GM12878 (cell line): ENCODE results near the gene OTOGL. TPM values are rescaled to one million over a fixed set of nuclear protein-coding genes. Genes with fewer than 3 reads are reported as not detected.

Experiments
- ATAC-seq: fragments of 200-7000 bp; cut with Tn5 transposase; 3 replicates; pipeline ENCODE4 v1.9.1; 2020; ENCODE audit warnings: mild to moderate bottlenecking, moderate library complexity
- BruUV-seq: library from RNA; stranded (reverse); fragments of 400-500 nt; replicated peaks from 2 replicates; lab custom pipeline; 2021; lab: Mats Ljungman, UMichigan
- CTCF ChIA-PET: fragments of 300-600 bp; sonication (Branson Sonifier 250); formaldehyde crosslinking; extraction: SDS; loops from one replicate; lab custom pipeline; 2021; ENCODE audit warnings: inconsistent platforms; lab: Yijun Ruan, JAX
- POLR2A ChIA-PET: fragments of 350-600 bp; formaldehyde crosslinking; extraction: SDS; loops from one replicate; lab custom pipeline; 2021; ENCODE audit warnings: inconsistent platforms; lab: Charles Lee
- RAD21 ChIA-PET: fragments of 300-600 bp; sonication (Branson Sonifier 250); formaldehyde crosslinking; loops from one replicate; lab custom pipeline; 2023; ENCODE audit warnings: antibody characterized with exemption; ENCODE audit not compliant: unreplicated experiment; lab: Charles Lee
- SMC1A ChIA-PET: fragments of 300-600 bp; sonication (Branson Sonifier 250); formaldehyde crosslinking; loops from one replicate; lab custom pipeline; 2023; ENCODE audit not compliant: unreplicated experiment, uncharacterized antibody; lab: Charles Lee
- DNase-seq: peaks from one replicate; pipeline ENCODE4 v3.0.0-alpha.2; 2011; ENCODE audit warnings: low read depth, low spot score
- FAIRE-seq: peaks from 3 replicates; lab custom pipeline; 2011; peaks lifted over from hg19 to GRCh38; lab: Jason Lieb, UNC
- H2AFZ ChIP-seq: 2 replicates; pipeline ENCODE4 v1.6.0; 2011; ENCODE audit warnings: low read depth, low read length, control low read depth; ENCODE audit not compliant: control insufficient read depth
- H3K27ac ChIP-seq: 2 replicates; pipeline ENCODE4 v1.5.1; 2011; ENCODE audit warnings: control low read depth; ENCODE audit not compliant: control insufficient read depth, insufficient read depth
- H3K27me3 ChIP-seq, 2 experiments: replicated peaks in 1 of 2; 2 replicates each; pipeline versions ENCODE4 v1.6.0 to v1.6.1; 2011; ENCODE audit warnings: low read length in 1 of 2; ENCODE audit not compliant: control insufficient read depth in 2 of 2, insufficient read depth in 2 of 2
- H3K36me3 ChIP-seq, 2 experiments: 2 replicates each; pipeline ENCODE4 v1.5.1; 2011; ENCODE audit warnings: low read length in 1 of 2; ENCODE audit not compliant: control insufficient read depth in 2 of 2, insufficient read depth in 2 of 2
- H3K4me1 ChIP-seq: 2 replicates; pipeline ENCODE4 v1.6.1; 2011; ENCODE audit warnings: mild to moderate bottlenecking, low read length, moderate library complexity, mixed read lengths; ENCODE audit not compliant: control insufficient read depth, insufficient read depth
- H3K4me2 ChIP-seq: 2 replicates; pipeline ENCODE4 v1.6.0; 2011; ENCODE audit warnings: control low read depth; ENCODE audit not compliant: control insufficient read depth, insufficient read depth
- H3K4me3 ChIP-seq: fragments of 200-600 bp; sonication (generic); 2 replicates; pipeline ENCODE4 v1.5.1; 2016
- H3K79me2 ChIP-seq: 2 replicates; pipeline ENCODE4 v1.6.0; 2011; ENCODE audit warnings: low read length; ENCODE audit not compliant: control insufficient read depth, insufficient read depth
- H3K9ac ChIP-seq: 2 replicates; pipeline ENCODE4 v1.8.0; 2011; ENCODE audit warnings: low read length, control low read depth, mixed read lengths; ENCODE audit not compliant: control insufficient read depth, insufficient read depth
- H3K9me3 ChIP-seq: replicated peaks from 3 replicates; pipeline ENCODE4 v1.5.1; 2011; ENCODE audit warnings: mild to moderate bottlenecking, low read length; ENCODE audit not compliant: control insufficient read depth, insufficient read depth
- H4K20me1 ChIP-seq: 2 replicates; pipeline ENCODE4 v1.6.0; 2011; ENCODE audit not compliant: control insufficient read depth, insufficient read depth
- CBFB ChIP-seq: IDR thresholded peaks from 2 replicates; pipeline ENCODE4 v1.6.1; 2016; ENCODE audit warnings: antibody characterized with exemption, low read depth
- CBX3 ChIP-seq: fragments of 200-600 bp; sonication (generic); IDR thresholded peaks from 2 replicates; pipeline ENCODE4 v1.6.1; 2016; ENCODE audit warnings: low read depth, borderline replicate concordance
- EP300 ChIP-seq, 2 experiments: fragments of 150-350 bp in 1 of 2; IDR thresholded peaks; 2 replicates each; pipeline ENCODE4 v1.6.1; 2011 to 2012; ENCODE audit warnings: low read depth in 2 of 2, low read length in 2 of 2, borderline replicate concordance in 1 of 2, improper control_type of control experiment in 1 of 2, inconsistent platforms in 1 of 2; ENCODE audit not compliant: control insufficient read depth in 1 of 2
- EZH2 ChIP-seq: IDR thresholded peaks from 2 replicates; pipeline ENCODE4 v1.6.1; 2012; ENCODE audit warnings: low read depth, mild to moderate bottlenecking, control low read depth, inconsistent platforms, low read length, borderline replicate concordance; ENCODE audit not compliant: control insufficient read depth
- GATAD2B ChIP-seq: fragments of 450-650 bp; conservative IDR thresholded peaks from 2 replicates; pipeline ENCODE4 v1.6.1; 2017; ENCODE audit warnings: low read depth, mild to moderate bottlenecking, moderate library complexity
- JUNB ChIP-seq: IDR thresholded peaks from 2 replicates; pipeline ENCODE4 v1.6.1; 2016; ENCODE audit warnings: antibody characterized with exemption, mild to moderate bottlenecking
- JUND ChIP-seq: IDR thresholded peaks from 2 replicates; pipeline ENCODE4 v1.6.1; 2012; ENCODE audit warnings: low read depth, mild to moderate bottlenecking, low read length, improper control_type of control experiment, moderate library complexity
- KDM1A ChIP-seq: fragments of 200-600 bp; sonication (generic); IDR thresholded peaks from 2 replicates; pipeline ENCODE4 v1.6.1; 2016; ENCODE audit warnings: borderline replicate concordance
- NFIC ChIP-seq: IDR thresholded peaks from 2 replicates; pipeline ENCODE4 v1.6.1; 2012; ENCODE audit warnings: low read depth, mild to moderate bottlenecking, inconsistent platforms, low read length, moderate library complexity
- NRF1 ChIP-seq: conservative IDR thresholded peaks from 2 replicates; pipeline ENCODE4 v1.6.1; 2011; ENCODE audit warnings: mild to moderate bottlenecking, low read depth, low read length, improper control_type of control experiment
- PAX5 ChIP-seq: IDR thresholded peaks from 2 replicates; pipeline ENCODE4 v1.6.1; 2011; ENCODE audit warnings: low read depth, low read length, borderline replicate concordance
- POLR2AphosphoS2 ChIP-seq: IDR thresholded peaks from 2 replicates; pipeline ENCODE4 v1.6.1; 2011; ENCODE audit warnings: low read depth, mild to moderate bottlenecking, low read length, improper control_type of control experiment, moderate library complexity
- RFX5 ChIP-seq: IDR thresholded peaks from 2 replicates; pipeline ENCODE4 v1.6.1; 2011; ENCODE audit warnings: low read depth, low read length, improper control_type of control experiment
- RUNX3 ChIP-seq: IDR thresholded peaks from 2 replicates; pipeline ENCODE4 v1.6.1; 2012; ENCODE audit warnings: low read length, inconsistent platforms
- SRF ChIP-seq, 2 experiments: IDR thresholded peaks; 2 replicates each; pipeline ENCODE4 v1.6.1; 2011; ENCODE audit warnings: low read depth in 2 of 2, low read length in 2 of 2, mild to moderate bottlenecking in 1 of 2, moderate library complexity in 1 of 2
- TAF1 ChIP-seq: IDR thresholded peaks from 2 replicates; pipeline ENCODE4 v1.6.1; 2011; ENCODE audit warnings: mild to moderate bottlenecking, low read depth, low read length, borderline replicate concordance
- TARDBP ChIP-seq: IDR thresholded peaks from 2 replicates; pipeline ENCODE4 v1.6.1; 2016; ENCODE audit warnings: borderline replicate concordance
- ZZZ3 ChIP-seq: IDR thresholded peaks from 2 replicates; pipeline ENCODE4 v1.6.1; 2011; ENCODE audit warnings: low read depth; ENCODE audit not compliant: control insufficient read depth, insufficient read length
- WGBS: methylation state at CpG from one replicate; pipeline ENCODE4 v1.1.6; 2016; ENCODE audit warnings: low lambda C conversion rate; ENCODE audit not compliant: insufficient replicate concordance, insufficient coverage; ENCODE audit errors: missing lambda C conversion rate; 5-methylcytosine and 5-hydroxymethylcytosine counted together
- in situ Hi-C: fragments of 300-500 bp; cut with MboI; formaldehyde crosslinking; loops from 9 replicates; pipeline ENCODE4 v1.14.3; 2018; ENCODE audit warnings: mixed read lengths
- intact Hi-C: fragments of 100-400 bp; cut with micrococcal nuclease; formaldehyde crosslinking; loops from one replicate; pipeline ENCODE4 v1.14.2; 2022; ENCODE audit not compliant: unreplicated experiment
- polyA plus RNA-seq, 11 experiments: library from polyadenylated mRNA; depleted of rRNA in 4 of 11; unstranded in 6 of 11; stranded (reverse) in 5 of 11; fragments of >200 nt; fragmentation: Nextera tagmentation in 4 of 11; fragmentation: Illumina TruSeq in 1 of 11; extraction: Ambion mirVana in 4 of 11; extraction: Trizol in 1 of 11; gene quantifications; 1 replicate in 1 of 11; 2 replicates in 10 of 11; pipeline versions ENCODE4 v1.2.1 to v1.2.3, GENCODE V29; 2011 to 2016; ENCODE audit warnings: inconsistent platforms in 2 of 11, missing spikeins in 2 of 11, low read depth in 1 of 11
- total RNA-seq, 4 experiments: library from RNA; depleted of rRNA in 3 of 4; stranded (reverse); fragments of >200 nt in 3 of 4; fragmentation: Illumina TruSeq in 1 of 4; extraction: Trizol in 1 of 4; gene quantifications; 2 replicates each; pipeline versions ENCODE4 v1.2.1 to v1.2.3, GENCODE V29; 2013 to 2021

The OTOGL gene
- total and polyA plus RNA-seq, 10 of the 15 experiments (the other 5 are each of a cell fraction or from before 2014, with no cell fraction given), result 0.04 to 3.7 (median 0.27) TPM

DNA sequence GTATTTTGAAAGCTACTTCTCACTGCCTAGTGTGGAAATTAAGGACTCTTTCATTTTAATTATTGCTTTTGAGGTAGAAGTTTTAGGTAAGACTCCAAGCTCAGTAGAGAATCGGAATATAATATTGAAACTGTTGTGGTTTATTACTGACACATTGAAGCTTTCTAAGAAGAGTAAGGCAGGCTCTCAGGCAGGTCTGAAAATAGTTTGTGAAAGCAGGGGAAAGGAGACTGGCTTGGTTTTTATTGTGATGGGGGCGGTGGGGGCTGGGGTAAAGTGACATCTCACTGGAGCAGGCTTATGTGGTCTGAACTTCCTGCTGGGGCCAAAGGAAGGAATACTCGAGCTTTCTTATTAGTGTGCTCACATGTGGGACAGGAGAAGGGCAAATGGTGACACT, 79.5 kb downstream of the OTOGL start (continued):
- TF ChIP-seq POLR2AphosphoS2 (no peak), JUNB (peak; percentile 27; the same call in 1 of the 2 replicates), NFIC (peak; percentile 75), SRF (IDR thresholded peaks at IDR 0.05; ENCODE audit: low read depth in 2 of 2, low read length in 2 of 2) (0 out of 4 replicates have a peak, but pooled peaks of 1 of the 2 experiments have one; percentile 28), GATAD2B (no peak), TAF1 (no peak), RUNX3 (peak; percentile 81)

DNA sequence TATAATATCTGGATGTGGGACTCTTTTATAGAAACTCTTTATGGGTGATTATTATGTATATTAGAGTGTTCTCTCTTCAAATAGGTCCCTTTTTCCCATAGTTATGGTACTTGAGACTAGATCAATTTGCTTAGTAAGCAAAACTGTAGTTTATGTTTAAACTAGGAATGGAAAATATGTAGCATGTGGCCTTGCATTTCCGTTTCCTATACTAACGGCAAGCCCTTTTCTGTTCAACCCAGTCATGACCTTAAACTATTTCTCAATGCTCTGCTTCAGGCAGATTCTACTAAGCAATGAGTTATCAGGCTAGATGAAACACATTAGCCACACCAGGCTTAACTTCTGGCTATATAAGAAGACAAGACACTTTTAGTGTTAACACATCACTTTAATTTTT, 84.6 kb downstream of the OTOGL start:
- Histone ChIP-seq H3K4me3 (no peak overlapping the region), H4K20me1 (no peaks in the 10 kb centered on the region), H3K4me1 (peaks cover 18% of the 10 kb centered on the region), H3K36me3 (no peaks in the 10 kb centered on the region), H3K9me3 (no peaks in the 10 kb centered on the region), H3K9ac (no peak overlapping the region), H3K27me3 (no peaks in the 10 kb centered on the region), H3K4me2 (no peak overlapping the region), H3K27ac (no peak overlapping the region), H2AFZ (no peak overlapping the region), H3K79me2 (no peaks in the 10 kb centered on the region)
- DNase-seq (no peak), FAIRE-seq (no peak), ATAC-seq (no peak)
- no TSS peak for BruUV-seq
- SMC1A ChIA-PET, result interaction anchor here (0.6 kb wide), 1 partner anchor 358 kb away, joined by 3 read pairs; no protein-coding TSS in a partner anchor
- intact Hi-C loops (no loop called here), in situ Hi-C loops (no loop called here)
- CTCF ChIA-PET, result interaction anchor here (1.0 kb wide), 2 partner anchors 296 to 764 kb away, joined by 3 read pairs; no protein-coding TSS in a partner anchor
- POLR2A ChIA-PET, result no interaction called here
- RAD21 ChIA-PET, result no interaction called here
- 76% methylated on average over 2 of the region's 2 CpGs for WGBS
- TF ChIP-seq EZH2 (no peak), PAX5 (no peak), ZZZ3 (no peak), KDM1A (no peak), CBX3 (no peak), CBFB (no peak), NRF1 (no peak), RFX5 (no peak), TARDBP (no peak), JUND (no peak), EP300 (IDR thresholded peaks at IDR 0.05; ENCODE audit: borderline replicate concordance in 1 of 2, control insufficient read depth in 1 of 2, low read depth in 2 of 2, low read length in 2 of 2) (no peak), NFIC (no peak)
